GM10266 (cell line): Measurements from ENCODE around the gene BEGAIN.

Experiments used
- DNase-seq: peaks from one replicate; pipeline ENCODE4 v3.0.0; 2012; ENCODE audit errors: extremely low spot score
- TF ChIP-seq, protein P1 (sequence below): IDR thresholded peaks from 2 replicates; pipeline ENCODE4 v1.5.1; 2012; ENCODE audit warnings: mild to moderate bottlenecking, low read depth; ENCODE audit not compliant: control insufficient read depth, insufficient read depth; ENCODE audit errors: missing control alignments

The BEGAIN gene

DNA sequence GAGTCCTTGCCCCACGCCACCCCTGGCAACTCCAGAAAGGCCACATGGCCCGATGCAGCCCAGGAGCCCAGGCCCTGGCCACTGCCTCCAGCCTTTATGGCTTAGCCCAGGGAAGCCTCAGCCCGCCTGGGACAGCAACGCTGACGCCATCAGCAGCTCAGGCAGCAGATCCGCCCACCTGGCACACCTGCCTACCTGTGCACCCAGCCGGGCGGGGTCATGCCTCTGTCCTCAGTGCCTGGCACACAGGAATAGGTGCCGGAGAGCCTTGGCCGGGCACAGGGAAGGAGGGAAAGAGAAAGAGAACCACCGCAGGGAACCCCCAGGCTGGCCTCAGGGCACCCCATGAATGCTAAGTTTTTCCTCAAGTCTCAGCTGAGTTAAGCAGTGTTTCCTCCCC is 21.1 kb downstream of the BEGAIN start:
- TF ChIP-seq, protein P1, sequence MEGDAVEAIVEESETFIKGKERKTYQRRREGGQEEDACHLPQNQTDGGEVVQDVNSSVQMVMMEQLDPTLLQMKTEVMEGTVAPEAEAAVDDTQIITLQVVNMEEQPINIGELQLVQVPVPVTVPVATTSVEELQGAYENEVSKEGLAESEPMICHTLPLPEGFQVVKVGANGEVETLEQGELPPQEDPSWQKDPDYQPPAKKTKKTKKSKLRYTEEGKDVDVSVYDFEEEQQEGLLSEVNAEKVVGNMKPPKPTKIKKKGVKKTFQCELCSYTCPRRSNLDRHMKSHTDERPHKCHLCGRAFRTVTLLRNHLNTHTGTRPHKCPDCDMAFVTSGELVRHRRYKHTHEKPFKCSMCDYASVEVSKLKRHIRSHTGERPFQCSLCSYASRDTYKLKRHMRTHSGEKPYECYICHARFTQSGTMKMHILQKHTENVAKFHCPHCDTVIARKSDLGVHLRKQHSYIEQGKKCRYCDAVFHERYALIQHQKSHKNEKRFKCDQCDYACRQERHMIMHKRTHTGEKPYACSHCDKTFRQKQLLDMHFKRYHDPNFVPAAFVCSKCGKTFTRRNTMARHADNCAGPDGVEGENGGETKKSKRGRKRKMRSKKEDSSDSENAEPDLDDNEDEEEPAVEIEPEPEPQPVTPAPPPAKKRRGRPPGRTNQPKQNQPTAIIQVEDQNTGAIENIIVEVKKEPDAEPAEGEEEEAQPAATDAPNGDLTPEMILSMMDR = no peak
- DNase-seq = no peak

DNA sequence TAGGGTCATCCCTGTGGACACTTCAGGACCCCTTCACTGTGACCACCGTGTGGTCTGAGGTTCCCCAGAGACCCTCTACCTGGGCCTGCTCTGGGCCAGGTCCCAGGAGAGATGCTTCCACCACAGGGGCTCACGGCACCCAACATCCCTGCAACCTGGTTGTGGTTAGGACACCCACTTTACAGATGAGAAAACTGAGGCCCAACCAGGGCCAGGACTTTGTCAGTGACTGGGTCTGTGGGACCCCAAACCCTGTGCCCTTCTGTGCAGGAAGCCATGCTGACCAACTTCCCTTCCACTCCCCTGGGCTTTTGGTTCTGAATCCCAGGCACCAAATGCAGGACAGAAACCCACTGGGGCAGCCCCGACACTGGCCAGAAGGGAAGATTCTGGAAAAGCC is 21.6 kb downstream of the BEGAIN start:
- DNase-seq = no peak
- TF ChIP-seq, protein P1 = no peak

DNA sequence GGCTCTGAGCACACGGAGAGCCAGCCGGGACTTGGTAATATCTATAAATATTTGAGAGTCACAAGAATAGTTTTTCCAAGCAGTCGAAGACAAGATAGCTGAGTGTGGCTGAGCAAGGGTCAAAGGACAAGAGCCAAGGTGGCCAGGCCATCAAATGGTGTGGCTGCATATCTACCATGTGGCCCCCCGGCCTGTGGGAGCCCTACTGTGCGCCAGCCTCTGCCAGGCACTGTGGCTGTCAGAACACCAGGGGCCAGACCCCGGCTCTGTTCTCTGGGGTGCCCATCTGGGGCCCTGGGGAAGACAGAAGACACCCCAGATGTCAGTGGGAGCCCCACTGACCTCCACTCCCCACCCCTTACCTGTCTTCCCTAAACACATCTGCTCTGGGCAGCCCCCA is 22.7 kb downstream of the BEGAIN start:
- TF ChIP-seq, protein P1 = no peak
- DNase-seq = no peak

DNA sequence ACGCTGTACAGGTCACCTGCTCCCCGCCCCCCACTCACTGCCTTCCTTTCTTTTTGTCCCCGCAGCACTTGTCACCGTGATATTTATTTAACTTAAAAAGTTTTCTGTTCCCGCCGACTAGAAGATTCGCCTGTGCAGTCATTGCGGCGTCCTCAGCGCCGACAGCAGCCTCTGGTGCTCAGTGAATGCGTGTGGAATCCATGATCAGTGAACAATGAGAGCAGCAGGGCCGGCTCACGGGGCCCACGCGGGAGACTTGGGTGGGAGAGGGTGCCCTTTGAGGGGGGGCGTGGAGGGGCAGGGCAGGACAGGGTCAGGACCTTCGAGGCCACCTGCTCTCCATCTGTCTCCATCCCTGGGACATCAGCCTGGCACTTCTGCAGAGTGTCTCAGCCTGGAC is 24.5 kb downstream of the BEGAIN start:
- DNase-seq = no peak

DNA sequence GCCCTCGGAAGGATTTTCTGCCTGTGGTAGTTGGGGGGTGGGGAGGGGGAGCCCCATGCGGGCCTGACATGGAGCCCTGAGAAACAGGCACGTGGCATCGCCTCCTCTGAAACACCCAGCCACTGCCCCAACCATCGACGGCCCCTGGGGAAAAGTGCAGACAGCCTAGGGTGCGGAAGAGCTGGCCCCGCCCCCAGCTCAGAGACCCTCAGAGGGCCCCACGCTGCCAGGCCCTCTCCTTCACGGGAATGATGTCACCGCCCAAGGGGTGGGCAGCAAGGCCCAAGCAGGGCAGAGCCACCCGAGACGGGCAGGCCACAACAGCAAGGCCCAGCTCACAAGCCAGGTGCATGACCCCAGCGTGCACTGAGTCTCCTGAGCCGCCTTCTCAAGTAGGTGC is 26.2 kb downstream of the BEGAIN start:
- TF ChIP-seq, protein P1 = no peak
- no peak for DNase-seq

More for the DNA sequence above, 24.5 kb downstream of the BEGAIN start:
- TF ChIP-seq, protein P1 = no peak

DNA sequence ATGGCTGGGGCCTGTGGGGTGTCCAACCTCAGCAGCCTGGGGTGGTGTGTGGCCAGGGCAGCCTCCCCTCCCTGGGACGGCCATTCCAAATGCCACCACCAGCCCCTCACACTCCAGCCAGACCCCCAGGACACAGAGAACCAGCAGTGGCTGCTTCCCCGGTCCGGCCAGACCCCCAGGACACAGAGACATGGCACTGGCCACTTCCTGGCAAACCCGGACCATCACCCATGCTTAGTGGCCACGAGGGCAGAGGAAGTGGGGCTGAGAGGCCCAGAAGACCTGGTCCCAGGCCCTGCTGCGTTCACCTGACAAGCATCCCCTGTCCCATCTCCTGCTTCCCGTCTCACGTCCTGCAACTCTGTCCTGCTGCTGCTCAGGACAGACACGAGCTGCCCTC is 26.7 kb downstream of the BEGAIN start:
- TF ChIP-seq, protein P1 = no peak
- DNase-seq = no peak

DNA sequence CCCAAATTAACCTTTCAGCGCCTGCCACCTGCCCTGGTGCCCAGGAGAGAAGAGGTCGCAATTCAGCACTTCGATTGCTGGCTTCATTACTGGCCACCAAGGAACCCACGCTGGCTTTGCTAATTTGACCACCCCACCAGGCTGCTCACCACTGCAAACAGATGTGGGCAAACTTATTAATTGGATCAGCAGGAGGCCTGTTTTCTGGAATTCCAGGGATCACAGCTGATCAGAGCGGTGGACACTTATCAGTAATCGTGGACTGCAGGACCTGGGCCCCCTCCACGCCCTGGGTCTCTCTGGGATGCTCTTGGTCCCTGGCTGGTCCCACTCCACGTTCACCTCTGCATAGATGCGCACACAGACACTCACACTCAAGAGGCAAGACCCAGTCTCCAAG is 27.8 kb downstream of the BEGAIN start:
- TF ChIP-seq, protein P1 = no peak
- no peak for DNase-seq
